NCI-H446 treated with DMSO at 0.1 percent for 48 hours (cell line): Measurements from ENCODE around the gene GRK4.

Experiments
- DNase-seq: peaks from one replicate; lab custom pipeline; 2025; lab: John Stamatoyannopoulos, UW

GRK4 gene

DNA sequence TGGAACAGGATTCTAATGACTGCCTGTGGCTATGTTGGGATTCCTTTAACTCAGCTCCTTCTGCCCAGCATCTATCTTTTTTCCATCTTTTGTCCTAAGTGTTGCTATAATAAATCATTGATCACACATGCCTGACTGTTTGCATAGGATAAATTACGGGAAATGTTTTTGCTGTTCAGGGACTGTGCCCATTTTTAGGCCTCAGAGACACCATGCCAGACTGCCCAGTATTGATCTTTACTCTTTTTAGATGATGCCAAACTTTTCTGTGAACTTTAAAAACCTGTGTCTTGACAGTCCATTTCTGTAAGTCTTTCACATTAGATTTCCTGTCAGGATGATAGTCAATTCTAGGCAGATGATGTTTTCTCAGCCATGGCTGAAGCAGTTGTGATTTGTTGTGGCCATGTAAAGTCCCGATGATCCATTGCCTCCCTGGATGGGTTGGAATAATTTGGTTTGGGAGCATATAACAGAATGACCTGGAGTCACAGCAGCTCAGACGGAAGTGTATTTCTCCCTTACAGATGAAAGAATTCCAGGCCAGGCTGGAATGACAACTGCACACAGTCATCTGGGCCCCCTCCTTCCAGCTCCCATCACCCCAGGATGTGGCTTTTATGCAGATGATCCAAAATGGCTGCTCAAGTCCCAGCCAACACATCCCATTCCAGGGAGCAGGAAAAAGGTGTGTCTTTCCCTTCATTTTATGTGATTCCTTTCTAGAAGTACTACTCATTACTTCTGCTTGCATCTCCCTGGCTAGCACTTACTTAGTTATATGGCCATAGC lies 107.5 kb downstream of the GRK4 start:
- DNase-seq: no peak

- no peak for DNase-seq
These were observed 108.4 kb downstream of the GRK4 start for GRCh38 chr4:3071811-3072210.

DNA sequence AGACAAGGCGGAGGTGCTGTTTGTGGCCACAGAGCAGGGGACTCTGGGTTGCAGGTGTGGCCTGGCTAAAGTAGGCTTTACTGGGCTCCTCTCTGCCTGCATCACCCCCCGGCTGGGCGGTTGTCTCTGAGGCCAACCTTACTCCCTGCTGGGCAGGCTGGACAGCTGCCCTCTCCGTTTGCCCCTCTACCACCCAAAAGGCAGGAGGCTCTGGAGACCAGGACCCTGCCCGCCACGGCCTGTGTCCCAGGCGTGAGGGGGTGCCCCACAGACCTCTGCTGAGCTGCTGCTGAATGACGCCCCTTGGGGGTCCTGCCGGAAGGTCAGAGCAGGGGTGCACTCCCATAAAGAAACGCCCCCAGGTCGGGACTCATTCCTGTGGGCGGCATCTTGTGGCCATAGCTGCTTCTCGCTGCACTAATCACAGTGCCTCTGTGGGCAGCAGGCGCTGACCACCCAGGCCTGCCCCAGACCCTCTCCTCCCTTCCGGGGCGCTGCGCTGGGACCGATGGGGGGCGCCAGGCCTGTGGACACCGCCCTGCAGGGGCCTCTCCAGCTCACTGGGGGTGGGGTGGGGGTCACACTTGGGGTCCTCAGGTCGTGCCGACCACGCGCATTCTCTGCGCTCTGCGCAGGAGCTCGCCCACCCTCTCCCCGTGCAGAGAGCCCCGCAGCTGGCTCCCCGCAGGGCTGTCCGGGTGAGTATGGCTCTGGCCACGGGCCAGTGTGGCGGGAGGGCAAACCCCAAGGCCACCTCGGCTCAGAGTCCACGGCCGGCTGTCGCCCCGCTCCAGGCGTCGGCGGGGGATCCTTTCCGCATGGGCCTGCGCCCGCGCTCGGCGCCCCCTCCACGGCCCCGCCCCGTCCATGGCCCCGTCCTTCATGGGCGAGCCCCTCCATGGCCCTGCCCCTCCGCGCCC lies 110.0 kb downstream of the GRK4 start:
- DNase-seq: no peak

GRCh38 chr4:3074078-3074845 lies 110.9 kb downstream of the GRK4 start, which contains the start of the genes HTT and HTT-AS:
Gene HTT (plus strand): TSS chr4:3074681. CDS start chr4:3074826, 145 bp downstream.
Gene HTT-AS (minus strand): TSS chr4:3074538.
- peak; percentile 79 for DNase-seq

GRCh38 chr4:3074846-3075651 lies 111.7 kb downstream of the GRK4 start:
- DNase-seq: no peak

- no peak for DNase-seq
These were observed 112.2 kb downstream of the GRK4 start for GRCh38 chr4:3075652-3075981.

DNA sequence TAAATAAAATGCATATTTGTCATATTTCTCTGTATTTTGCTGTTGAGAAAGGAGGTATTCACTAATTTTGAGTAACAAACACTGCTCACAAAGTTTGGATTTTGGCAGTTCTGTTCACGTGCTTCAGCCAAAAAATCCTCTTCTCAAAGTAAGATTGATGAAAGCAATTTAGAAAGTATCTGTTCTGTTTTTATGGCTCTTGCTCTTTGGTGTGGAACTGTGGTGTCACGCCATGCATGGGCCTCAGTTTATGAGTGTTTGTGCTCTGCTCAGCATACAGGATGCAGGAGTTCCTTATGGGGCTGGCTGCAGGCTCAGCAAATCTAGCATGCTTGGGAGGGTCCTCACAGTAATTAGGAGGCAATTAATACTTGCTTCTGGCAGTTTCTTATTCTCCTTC lies 114.4 kb downstream of the GRK4 start:
- no peak for DNase-seq

DNA sequence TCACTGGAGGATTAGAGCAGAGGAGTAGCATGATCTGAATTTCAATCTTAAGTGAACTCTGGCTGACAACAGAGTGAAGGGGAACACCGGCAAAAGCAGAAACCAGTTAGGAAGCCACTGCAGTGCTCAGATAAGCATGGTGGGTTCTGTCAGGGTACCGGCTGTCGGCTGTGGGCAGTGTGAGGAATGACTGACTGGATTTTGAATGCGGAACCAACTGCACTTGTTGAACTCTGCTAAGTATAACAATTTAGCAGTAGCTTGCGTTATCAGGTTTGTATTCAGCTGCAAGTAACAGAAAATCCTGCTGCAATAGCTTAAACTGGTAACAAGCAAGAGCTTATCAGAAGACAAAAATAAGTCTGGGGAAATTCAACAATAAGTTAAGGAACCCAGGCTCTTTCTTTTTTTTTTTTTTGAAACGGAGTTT lies 116.3 kb downstream of the GRK4 start:
- no peak for DNase-seq

DNA sequence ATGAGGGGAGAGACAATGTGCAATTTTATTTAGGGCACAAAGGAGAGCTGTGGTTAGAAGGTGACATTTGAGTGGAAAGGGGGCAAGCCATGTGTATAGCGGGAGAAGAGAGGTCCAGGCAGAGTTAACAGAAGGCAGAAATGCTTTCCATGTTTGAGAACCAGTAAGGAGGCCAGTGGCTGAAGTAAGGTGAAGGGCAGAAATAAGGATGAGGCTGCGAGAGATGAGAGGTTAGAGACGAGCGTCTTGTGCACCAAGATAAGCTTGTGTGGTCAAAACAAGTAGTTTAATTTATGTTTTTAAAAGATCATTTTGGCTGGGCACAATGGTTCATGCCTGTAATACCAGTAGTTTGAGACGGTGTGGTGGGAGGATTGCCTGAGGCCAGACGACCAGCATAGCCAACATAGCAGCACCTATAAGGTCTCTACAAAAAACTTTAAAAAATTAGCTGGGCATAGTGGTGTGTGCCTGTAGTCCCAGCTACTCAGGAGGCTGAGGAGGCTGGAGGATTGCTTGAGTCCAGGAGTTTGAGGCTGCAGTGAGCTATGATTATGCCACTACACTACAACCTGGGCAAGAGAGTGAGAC lies 119.6 kb downstream of the GRK4 start:
- DNase-seq: no peak

GRCh38 chr4:3083732-3084131 lies 120.4 kb downstream of the GRK4 start:
- no peak for DNase-seq

DNA sequence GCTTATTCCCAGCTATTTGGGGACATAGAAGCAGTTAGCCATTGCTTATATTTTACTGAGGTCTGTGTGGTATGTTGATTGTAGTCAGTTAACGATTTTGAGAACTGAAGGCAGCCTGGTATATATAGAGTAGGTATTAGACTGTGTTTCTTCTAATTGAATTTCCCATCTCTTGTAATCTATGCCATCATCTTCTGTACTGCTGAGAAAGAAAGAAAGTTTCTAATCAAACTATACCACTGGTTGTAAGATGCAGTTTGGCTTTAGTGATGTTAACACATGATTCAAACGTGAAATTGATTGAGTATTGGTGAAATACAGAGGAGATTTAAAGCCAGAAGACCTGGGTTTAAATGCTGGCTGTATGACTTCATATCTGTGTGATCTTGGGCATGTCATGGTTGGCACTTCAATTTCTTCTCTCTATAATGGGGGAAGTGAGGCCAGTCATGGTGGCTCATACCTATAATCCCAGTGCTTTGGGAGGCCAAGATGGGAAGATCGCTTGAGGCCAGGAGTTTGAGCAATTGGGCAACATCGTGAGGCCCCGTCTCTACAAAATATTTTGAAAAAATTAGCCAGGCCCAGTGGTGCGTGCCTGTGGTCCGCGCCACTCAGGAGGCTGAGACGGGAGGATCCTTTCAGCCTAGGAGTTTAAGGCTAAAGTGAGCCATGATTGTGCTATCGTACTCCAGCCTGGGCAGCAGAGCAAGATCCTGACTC lies 122.7 kb downstream of the GRK4 start:
- no peak for DNase-seq

- no peak for DNase-seq
These were observed 123.9 kb downstream of the GRK4 start for GRCh38 chr4:3087115-3087797.
